ENCODE data around the gene SEZ6.

GRCh38 chr17:28992625-28993600 is 12.9 kb downstream of the SEZ6 start:
- TF ChIP-seq CTCF (tag by site-specific recombination; IDR thresholded peaks at IDR 0.05) (no peak), KLF16 (tag by site-specific recombination; IDR thresholded peaks at IDR 0.05) (no peak), ZNF707 (tag by site-specific recombination; IDR thresholded peaks at IDR 0.05) (no peak)
